Nephron progenitor cell (in vitro differentiated cells): ENCODE results near the gene ACTL8.
A peak's percentile ranks its signal among the peaks of the same experiment; 100 is the strongest.

Experiments
- DNase-seq: peaks from one replicate; pipeline ENCODE4 v3.0.0; 2021
- H3K27ac Mint-ChIP-seq: 2 replicates; pipeline ENCODE4 v1.8.0; 2021; ENCODE audit warnings: mild to moderate bottlenecking, moderate library complexity, mixed read lengths
- H3K27me3 Mint-ChIP-seq: 2 replicates; pipeline ENCODE4 v1.8.0; 2021; ENCODE audit warnings: mild to moderate bottlenecking, low read depth, mixed read lengths; ENCODE audit not compliant: poor library complexity
- H3K36me3 Mint-ChIP-seq: 2 replicates; pipeline ENCODE4 v1.8.0; 2021; ENCODE audit warnings: low read depth, mixed read lengths
- H3K4me1 Mint-ChIP-seq: 2 replicates; pipeline ENCODE4 v1.8.0; 2021; ENCODE audit warnings: mixed read lengths
- H3K4me3 Mint-ChIP-seq: 2 replicates; pipeline ENCODE4 v1.8.0; 2021; ENCODE audit warnings: mild to moderate bottlenecking, moderate library complexity, mixed read lengths
- H3K9me3 Mint-ChIP-seq: 2 replicates; pipeline ENCODE4 v1.8.0; 2021; ENCODE audit warnings: mild to moderate bottlenecking, moderate library complexity, mixed read lengths
- CTCF ChIP-seq: fragments of 200-600 bp; sonication (generic); IDR thresholded peaks from 2 replicates; pipeline ENCODE4 v1.5.0; 2021; ENCODE audit warnings: antibody characterized with exemption

Gene ACTL8

GRCh38 chr1:17795836-17796645 is 40.9 kb downstream of the ACTL8 start:
- H3K4me1 Mint-ChIP-seq, result peaks cover 11% of the 10 kb centered on the region
- TF ChIP-seq CTCF, result no peak
- H3K4me3 Mint-ChIP-seq, result no peak overlapping the region
- H3K9me3 Mint-ChIP-seq, result no peaks in the 10 kb centered on the region
- no peaks in the 10 kb centered on the region for H3K36me3 Mint-ChIP-seq
- H3K27ac Mint-ChIP-seq, result no peak overlapping the region
- peaks cover 36% of the 10 kb centered on the region for H3K27me3 Mint-ChIP-seq
- DNase-seq, result no peak

GRCh38 chr1:17797478-17797877 is 42.3 kb downstream of the ACTL8 start:
- Mint-ChIP-seq H3K4me1 (peaks cover 16% of the 10 kb centered on the region), H3K27ac (no peak overlapping the region), H3K27me3 (peaks cover 38% of the 10 kb centered on the region), H3K36me3 (no peaks in the 10 kb centered on the region), H3K9me3 (no peaks in the 10 kb centered on the region), H3K4me3 (no peak overlapping the region)
- no peak for TF ChIP-seq CTCF
- no peak for DNase-seq

- H3K4me1 Mint-ChIP-seq, result peaks cover 16% of the 10 kb centered on the region
- peaks cover 37% of the 10 kb centered on the region for H3K27me3 Mint-ChIP-seq
- H3K36me3 Mint-ChIP-seq, result no peaks in the 10 kb centered on the region
- H3K27ac Mint-ChIP-seq, result peak overlapping the region; percentile 57
- TF ChIP-seq CTCF, result no peak
- no peak for DNase-seq
- H3K9me3 Mint-ChIP-seq, result no peaks in the 10 kb centered on the region
- H3K4me3 Mint-ChIP-seq, result no peak overlapping the region
Measured at GRCh38 chr1:17798011-17798410, 42.9 kb downstream of the ACTL8 start.

- peaks cover 16% of the 10 kb centered on the region for H3K4me1 Mint-ChIP-seq
- no peak overlapping the region for H3K27ac Mint-ChIP-seq
- no peaks in the 10 kb centered on the region for H3K36me3 Mint-ChIP-seq
- H3K4me3 Mint-ChIP-seq, result no peak overlapping the region
- peaks cover 34% of the 10 kb centered on the region for H3K27me3 Mint-ChIP-seq
- no peaks in the 10 kb centered on the region for H3K9me3 Mint-ChIP-seq
- no peak for TF ChIP-seq CTCF
- no peak for DNase-seq
Measured at GRCh38 chr1:17798799-17799382, 43.8 kb downstream of the ACTL8 start.

- Mint-ChIP-seq H3K27ac (no peak overlapping the region), H3K4me3 (no peak overlapping the region), H3K27me3 (peaks cover 34% of the 10 kb centered on the region), H3K36me3 (no peaks in the 10 kb centered on the region), H3K9me3 (no peaks in the 10 kb centered on the region), H3K4me1 (peaks cover 16% of the 10 kb centered on the region)
- no peak for DNase-seq
- no peak for TF ChIP-seq CTCF
Measured at GRCh38 chr1:17799642-17800041, 44.5 kb downstream of the ACTL8 start.

- H3K4me3 Mint-ChIP-seq, result no peak overlapping the region
- no peak for TF ChIP-seq CTCF
- no peaks in the 10 kb centered on the region for H3K9me3 Mint-ChIP-seq
- H3K27me3 Mint-ChIP-seq, result peaks cover 37% of the 10 kb centered on the region
- DNase-seq, result no peak
- no peak overlapping the region for H3K27ac Mint-ChIP-seq
- peaks cover 14% of the 10 kb centered on the region for H3K4me1 Mint-ChIP-seq
- H3K36me3 Mint-ChIP-seq, result no peaks in the 10 kb centered on the region
Measured at GRCh38 chr1:17802164-17802563, 47.0 kb downstream of the ACTL8 start.
